ENCODE data around the gene IYD.
"Not testable (repeated sequence)": the region's sequence is repeated elsewhere in the genome, so short reads cannot be mapped to it uniquely, and the experiment has no call there.

The IYD gene

GRCh38 chr6:150352321-150353296 is 16.2 kb upstream of the IYD start:
- no peak for DNase-seq

GRCh38 chr6:150353445-150353844 is 15.4 kb upstream of the IYD start:
- no peak for DNase-seq

DNA sequence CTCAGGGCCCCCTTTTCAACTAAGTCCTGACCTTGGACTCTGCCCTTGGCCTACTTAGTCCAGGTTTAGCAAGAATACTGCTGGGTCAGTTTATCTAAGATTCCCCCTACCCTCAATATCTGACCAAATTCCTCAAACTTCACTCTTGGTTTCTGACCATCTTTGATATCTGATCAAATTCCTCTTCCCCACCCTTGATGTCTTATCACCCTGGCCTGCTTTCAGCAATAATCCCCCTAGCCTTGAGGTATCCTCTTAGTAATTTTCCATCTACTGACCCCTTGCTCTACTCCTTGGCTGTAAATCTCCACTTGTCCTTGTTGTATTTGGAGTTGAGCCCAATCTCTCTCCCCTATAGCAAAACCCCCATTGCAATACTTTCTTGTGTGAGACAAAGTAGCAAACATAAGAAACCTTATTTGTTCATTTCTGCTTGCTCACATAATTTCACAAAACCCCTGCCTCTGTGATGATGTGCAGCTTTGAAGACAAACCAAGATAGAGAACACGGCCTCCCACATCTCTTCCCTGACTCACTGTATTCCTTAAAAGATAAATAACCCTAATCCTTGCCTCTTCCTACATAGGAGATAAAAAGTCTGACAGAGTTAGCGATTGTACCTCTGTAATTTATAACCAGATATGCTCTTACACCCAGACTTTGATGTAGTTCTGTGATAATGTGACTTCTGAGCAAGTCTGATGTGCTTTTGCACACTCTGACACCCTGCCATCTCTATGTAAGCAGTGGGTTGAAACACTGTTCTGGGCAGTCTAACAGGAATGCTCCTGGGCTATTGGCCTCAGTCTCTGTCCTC is 13.8 kb upstream of the IYD start:
- DNase-seq = no peak

DNA sequence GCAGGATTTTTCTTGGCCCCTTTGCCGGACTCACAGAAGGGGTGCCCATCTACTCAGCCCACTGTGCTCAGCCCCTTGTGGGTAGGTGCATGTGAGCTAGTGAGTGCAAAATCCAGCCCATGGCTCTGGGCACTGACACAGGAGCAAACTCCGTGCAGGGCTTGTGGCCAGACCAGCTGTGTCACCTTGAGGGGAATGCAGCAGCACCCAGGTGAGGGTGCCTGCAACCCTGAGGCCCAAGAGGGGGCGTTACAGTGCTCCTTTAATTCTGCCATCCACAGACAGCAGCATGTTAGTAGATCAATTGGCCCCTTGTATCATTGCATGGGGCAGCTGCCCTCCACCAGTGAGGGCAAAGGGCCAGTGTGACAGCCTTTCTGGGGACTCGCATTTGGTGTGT is 12.9 kb upstream of the IYD start:
- DNase-seq = no peak

DNA sequence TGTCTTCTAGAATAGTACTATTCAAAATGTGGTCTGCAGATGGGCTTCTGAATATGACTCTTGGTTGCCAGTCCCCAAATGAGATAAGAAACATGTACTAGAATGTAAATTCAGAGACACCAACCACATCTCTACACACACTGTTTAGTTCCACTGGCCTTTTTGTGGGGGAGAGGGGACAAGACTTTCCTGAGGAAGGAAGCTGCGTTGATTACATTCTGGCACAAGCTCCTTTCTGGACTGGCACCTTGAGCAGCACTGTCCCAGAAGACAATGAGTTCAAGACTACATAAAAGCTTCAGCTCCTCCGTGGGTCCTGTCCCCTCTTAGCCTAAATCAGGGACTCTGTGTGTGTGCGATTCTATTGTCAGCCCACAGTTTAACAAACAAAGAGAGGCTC is 6.9 kb upstream of the IYD start:
- DNase-seq = no peak

DNA sequence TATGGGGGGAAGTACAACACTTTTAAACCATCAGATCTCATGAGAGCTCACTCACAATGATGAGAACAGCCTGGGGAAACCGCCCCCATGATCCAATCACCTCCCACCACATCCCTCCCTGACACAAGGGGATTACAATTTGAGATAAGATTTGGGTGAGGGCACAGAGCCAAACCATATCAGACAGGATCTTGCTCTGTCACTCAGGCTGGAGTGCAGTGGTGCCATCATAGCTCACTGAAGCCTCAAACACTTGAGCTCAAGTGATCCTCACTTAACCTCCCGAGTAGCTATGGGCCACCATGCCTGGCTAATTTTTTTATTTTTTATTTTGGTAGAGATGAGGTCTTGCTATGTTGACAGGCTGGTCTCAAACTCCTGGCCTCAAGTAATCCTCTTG is 5.1 kb upstream of the IYD start:
- no peak for DNase-seq

DNA sequence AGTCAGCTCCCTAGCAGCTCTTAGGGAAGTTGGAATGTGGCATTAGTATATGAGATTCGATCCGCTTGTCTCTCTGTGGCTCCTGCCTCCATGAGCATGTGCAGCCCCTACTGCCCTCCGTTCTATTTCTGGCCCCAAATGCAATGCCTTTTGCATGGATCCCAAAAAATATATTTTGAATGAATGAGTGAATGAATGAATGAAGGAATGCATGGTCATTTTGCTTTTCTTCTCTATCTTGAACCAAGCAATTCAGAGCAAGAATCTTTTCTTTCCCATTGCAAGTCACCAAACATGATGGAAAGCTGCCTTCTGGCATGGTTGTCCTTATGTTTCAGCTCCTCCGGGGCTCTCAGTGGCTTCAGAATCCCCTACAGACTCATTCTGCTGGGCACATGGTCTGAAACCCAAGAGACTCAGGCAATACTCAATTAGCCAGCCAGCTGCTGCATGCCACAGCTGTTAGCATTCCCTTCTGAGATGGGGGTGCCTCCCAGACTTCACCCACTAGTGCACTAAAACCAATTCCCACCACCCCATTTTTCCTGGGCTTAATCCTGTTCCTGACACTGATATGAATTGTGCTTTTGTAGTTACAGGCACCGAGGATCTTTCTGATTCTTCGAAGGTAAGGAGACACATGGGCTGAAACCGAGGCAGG is 2.6 kb upstream of the IYD start:
- no peak for DNase-seq

- DNase-seq = no peak
These were observed 596 bp downstream of the IYD start for GRCh38 chr6:150369408-150369807.

DNA sequence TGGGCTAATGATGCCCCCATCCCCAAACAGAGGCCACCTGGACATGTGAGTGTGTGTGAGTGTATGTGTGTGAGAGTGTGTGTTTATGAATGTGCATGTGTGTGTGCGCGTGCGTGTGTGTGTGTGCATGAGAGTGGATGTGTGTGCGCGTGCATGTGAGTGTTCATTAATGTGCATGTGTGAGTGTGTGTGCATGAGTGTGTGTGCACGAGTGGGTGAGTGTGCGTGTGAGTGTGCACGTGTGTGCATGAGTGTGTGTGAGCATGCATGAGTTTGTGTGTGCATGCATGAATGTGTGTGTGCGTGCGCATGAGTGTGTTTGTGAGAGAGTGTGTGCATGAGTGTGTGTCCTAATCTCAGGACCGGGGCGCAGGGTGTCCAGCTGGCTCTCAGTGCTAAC is 1.3 kb downstream of the IYD start:
- DNase-seq = no peak

DNA sequence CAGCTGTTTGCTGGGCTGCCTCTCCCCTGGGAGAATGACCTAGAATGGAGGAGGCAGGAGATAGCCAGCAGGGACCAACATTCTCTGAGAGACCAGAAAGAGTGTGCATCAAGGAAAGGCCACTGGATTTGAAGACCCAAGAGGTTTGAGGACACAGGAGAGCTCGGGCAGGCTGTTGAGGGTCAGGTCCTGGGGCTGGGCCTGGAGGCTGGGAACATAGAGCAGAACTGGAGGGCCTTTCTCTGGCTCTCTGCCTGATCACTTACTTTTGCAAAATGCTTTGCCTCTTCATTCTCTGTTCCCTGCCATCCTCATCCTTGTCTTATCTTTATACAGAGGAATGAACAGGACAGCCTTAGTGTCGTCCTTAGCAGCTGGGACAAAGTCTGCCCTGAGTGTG is 2.5 kb downstream of the IYD start:
- DNase-seq = no peak

GRCh38 chr6:150372051-150372450 is 3.2 kb downstream of the IYD start:
- no peak for DNase-seq

- no peak for DNase-seq
These were observed 4.5 kb downstream of the IYD start for GRCh38 chr6:150373260-150373701.

DNA sequence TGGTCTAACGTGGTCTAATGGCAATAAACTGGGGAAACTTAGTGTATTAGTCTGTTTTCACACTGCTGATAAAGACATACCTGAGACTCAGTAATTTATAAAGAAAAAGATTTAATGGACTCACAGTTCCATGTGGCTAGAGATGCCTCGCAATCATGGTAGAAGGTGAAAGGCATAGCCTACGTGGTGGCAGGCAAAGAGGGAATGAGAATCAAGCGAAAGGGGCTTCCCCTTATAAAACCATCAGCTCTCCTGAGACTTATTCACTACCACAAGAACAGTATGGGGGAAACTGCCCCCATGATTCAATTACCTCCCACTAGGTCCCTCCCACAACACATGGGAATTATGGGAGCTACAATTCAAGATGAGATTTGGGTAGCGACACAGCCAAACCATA is 5.5 kb downstream of the IYD start:
- not testable (repeated sequence) for DNase-seq

GRCh38 chr6:150377211-150377781 is 8.5 kb downstream of the IYD start:
- DNase-seq = no peak

DNA sequence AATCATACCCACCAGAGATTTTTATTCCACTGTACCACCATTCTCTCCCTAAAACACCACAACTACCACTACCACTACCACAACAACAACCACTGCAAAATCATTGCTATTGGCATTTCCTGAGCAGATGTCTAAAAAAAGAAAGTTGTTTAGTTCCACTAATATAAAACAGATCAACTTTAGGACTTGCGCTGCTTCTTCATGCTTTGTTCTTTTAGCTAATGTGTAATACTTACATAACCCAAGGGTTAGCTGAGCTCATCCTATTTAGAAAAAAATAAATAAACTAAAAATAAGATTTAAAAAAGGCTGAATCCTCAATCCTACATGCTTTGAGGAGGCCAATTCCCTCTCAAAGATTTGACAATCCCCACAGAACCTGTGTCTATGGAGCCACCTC is 11.4 kb downstream of the IYD start:
- DNase-seq = no peak

DNA sequence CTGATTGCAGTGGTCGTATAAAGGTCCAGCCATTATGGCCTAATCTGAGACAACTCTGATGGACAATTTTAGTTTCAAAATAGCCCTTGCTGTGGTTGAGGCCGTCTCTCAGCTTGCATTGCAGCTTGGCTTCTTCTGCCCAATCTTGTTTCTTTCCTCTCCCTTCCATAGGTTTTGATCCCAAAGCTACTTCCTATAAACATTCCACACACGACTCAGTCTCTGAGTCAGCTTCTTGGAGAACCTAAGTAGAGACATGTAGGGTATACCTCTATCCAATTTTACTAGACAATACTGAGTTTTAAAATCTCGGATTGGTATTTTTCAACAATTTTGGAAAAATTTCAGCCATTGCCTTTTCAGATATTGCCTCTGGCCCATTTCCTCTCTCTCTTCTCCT is 13.4 kb downstream of the IYD start:
- no peak for DNase-seq

DNA sequence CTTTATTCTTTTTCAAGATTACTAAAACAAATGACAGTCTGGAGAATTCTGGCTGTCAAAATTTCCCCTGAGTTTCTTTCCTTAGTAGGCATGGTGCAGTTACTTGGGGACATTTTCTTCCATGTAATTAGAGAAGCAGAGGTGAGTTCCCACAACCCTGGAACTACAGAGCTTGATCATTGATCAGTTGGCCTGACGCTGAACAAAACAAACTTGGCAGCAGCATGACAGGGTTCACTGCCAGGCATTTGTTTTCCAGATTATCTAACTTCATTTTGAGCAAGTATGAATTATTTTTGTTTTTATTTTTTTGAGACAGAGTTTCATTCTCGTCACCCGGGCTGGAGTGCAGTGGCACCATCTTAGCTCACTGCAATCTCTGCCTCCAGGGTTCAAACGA is 22.6 kb downstream of the IYD start:
- DNase-seq = no peak

- no peak for DNase-seq
These were observed 23.1 kb downstream of the IYD start for GRCh38 chr6:150391890-150392289.

- no peak for DNase-seq
These were observed 23.8 kb downstream of the IYD start for GRCh38 chr6:150392452-150393220.

DNA sequence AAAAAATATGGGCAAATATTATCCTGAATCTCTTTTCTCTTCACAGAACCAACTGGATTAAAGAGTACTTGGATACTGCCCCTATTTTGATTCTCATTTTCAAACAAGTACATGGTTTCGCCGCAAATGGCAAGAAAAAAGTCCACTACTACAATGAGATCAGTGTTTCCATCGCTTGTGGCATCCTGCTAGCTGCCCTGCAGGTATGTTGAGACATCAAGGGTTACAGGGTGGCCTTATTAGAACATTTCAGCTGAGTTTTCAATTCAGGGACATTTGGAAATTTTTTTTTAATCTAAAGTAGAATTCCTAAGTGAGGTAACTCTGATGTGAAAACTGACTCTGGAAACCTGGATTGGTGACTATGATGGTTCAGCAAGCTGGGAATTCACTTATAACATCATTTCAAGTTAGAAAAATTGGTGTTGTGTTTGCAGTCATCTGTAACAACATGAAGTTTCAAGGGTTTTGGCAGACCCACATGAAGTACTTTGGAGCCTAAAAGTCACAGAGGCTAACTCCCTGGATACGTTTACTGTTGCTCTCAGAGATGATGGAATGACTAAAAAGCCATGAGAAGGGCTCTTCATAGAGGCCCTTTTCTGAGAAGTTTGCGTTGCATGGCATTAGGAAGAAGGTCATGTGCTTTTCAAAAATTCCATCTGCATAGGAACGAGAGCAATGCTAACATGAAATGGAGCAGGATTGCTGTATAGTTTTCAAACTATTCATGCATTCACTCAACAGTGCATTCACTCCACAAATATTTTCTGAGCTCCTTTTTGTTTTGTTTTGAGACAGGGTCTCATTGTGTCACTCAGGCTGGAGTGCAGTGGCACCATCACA is 25.5 kb downstream of the IYD start:
- no peak for DNase-seq

- no peak for DNase-seq
These were observed 26.1 kb downstream of the IYD start for GRCh38 chr6:150394899-150395295.
